HUES48 (cell line): ENCODE results near the gene CSF1R.
"Not testable (repeated sequence)": the region's sequence is repeated elsewhere in the genome, so short reads cannot be mapped to it uniquely, and the experiment has no call there.

Experiments used
- H3K27ac ChIP-seq: one replicate; pipeline ENCODE4 v1.7.0; 2013; ENCODE audit warnings: low read depth, low read length, inconsistent platforms
- H3K27me3 ChIP-seq: 2 replicates; pipeline ENCODE4 v1.6.1; 2013; ENCODE audit warnings: mild to moderate bottlenecking, low read length; ENCODE audit not compliant: control insufficient read depth, insufficient read depth
- H3K36me3 ChIP-seq: 2 replicates; pipeline ENCODE4 v1.6.1; 2013; ENCODE audit warnings: low read length; ENCODE audit not compliant: control insufficient read depth, insufficient read depth
- H3K4me1 ChIP-seq: 2 replicates; pipeline ENCODE4 v1.6.1; 2013; ENCODE audit warnings: mild to moderate bottlenecking, low read length; ENCODE audit not compliant: control insufficient read depth, insufficient read depth
- H3K4me3 ChIP-seq: 2 replicates; pipeline ENCODE4 v1.5.1; 2013; ENCODE audit warnings: mild to moderate bottlenecking, low read depth, low read length
- H3K9ac ChIP-seq: 2 replicates; pipeline ENCODE4 v1.6.1; 2013; ENCODE audit warnings: mild to moderate bottlenecking, low read depth, low read length, moderate library complexity
- H3K9me3 ChIP-seq: 2 replicates; pipeline ENCODE4 v1.6.1; 2013; ENCODE audit warnings: low read length; ENCODE audit not compliant: control insufficient read depth, insufficient read depth

The CSF1R gene

GRCh38 chr5:150035139-150035895, 51.0 kb downstream of the CSF1R start:
- Histone ChIP-seq H3K36me3 (peaks cover 91% of the 10 kb centered on the region), H3K4me3 (no peak overlapping the region), H3K9me3 (no peaks in the 10 kb centered on the region), H3K27ac (no peak overlapping the region), H3K4me1 (no peaks in the 10 kb centered on the region), H3K27me3 (no peaks in the 10 kb centered on the region), H3K9ac (no peak overlapping the region)

GRCh38 chr5:150034662-150035061, 51.7 kb downstream of the CSF1R start:
- no peak overlapping the region for H3K9ac ChIP-seq
- H3K4me3 ChIP-seq, result no peak overlapping the region
- H3K9me3 ChIP-seq, result no peaks in the 10 kb centered on the region
- no peak overlapping the region for H3K27ac ChIP-seq
- H3K4me1 ChIP-seq, result no peaks in the 10 kb centered on the region
- no peaks in the 10 kb centered on the region for H3K27me3 ChIP-seq
- H3K36me3 ChIP-seq, result peaks cover 95% of the 10 kb centered on the region

- Histone ChIP-seq H3K27ac (no peak overlapping the region), H3K9ac (no peak overlapping the region), H3K4me3 (no peak overlapping the region), H3K36me3 (peaks cover 95% of the 10 kb centered on the region), H3K4me1 (no peaks in the 10 kb centered on the region), H3K9me3 (no peaks in the 10 kb centered on the region), H3K27me3 (no peaks in the 10 kb centered on the region)
These were observed 53.0 kb downstream of the CSF1R start for GRCh38 chr5:150033334-150033733.

- not testable (repeated sequence) for H3K4me1 ChIP-seq, H3K4me3 ChIP-seq, H3K9ac ChIP-seq, H3K9me3 ChIP-seq, H3K27ac ChIP-seq, H3K27me3 ChIP-seq
- H3K36me3 ChIP-seq, result peaks cover 90% of the 10 kb centered on the region
These were observed 58.3 kb downstream of the CSF1R start for GRCh38 chr5:150028047-150028446.

GRCh38 chr5:150026682-150027172, 59.6 kb downstream of the CSF1R start:
- Histone ChIP-seq H3K4me3 (no peak overlapping the region), H3K9me3 (no peaks in the 10 kb centered on the region), H3K27me3 (no peaks in the 10 kb centered on the region), H3K36me3 (peaks cover 86% of the 10 kb centered on the region), H3K27ac (no peak overlapping the region), H3K9ac (no peak overlapping the region), H3K4me1 (peaks cover 8% of the 10 kb centered on the region; the same call in 1 of the 2 replicates)

GRCh38 chr5:150024346-150024984, 61.9 kb downstream of the CSF1R start:
- no peak overlapping the region for H3K27ac ChIP-seq
- peaks cover 87% of the 10 kb centered on the region for H3K36me3 ChIP-seq
- peaks cover 18% of the 10 kb centered on the region for H3K4me1 ChIP-seq
- no peaks in the 10 kb centered on the region for H3K27me3 ChIP-seq
- H3K4me3 ChIP-seq, result no peak overlapping the region
- no peak overlapping the region for H3K9ac ChIP-seq
- H3K9me3 ChIP-seq, result no peaks in the 10 kb centered on the region

GRCh38 chr5:150023136-150023535, 63.2 kb downstream of the CSF1R start:
- H3K27me3 ChIP-seq, result no peaks in the 10 kb centered on the region
- no peak overlapping the region for H3K4me3 ChIP-seq
- no peak overlapping the region for H3K9ac ChIP-seq
- peaks cover 18% of the 10 kb centered on the region for H3K4me1 ChIP-seq
- H3K36me3 ChIP-seq, result peaks cover 94% of the 10 kb centered on the region
- no peak overlapping the region for H3K27ac ChIP-seq
- H3K9me3 ChIP-seq, result no peaks in the 10 kb centered on the region

- H3K27ac ChIP-seq, result peak overlapping the region; percentile 93
- H3K4me1 ChIP-seq, result peaks cover 18% of the 10 kb centered on the region
- no peaks in the 10 kb centered on the region for H3K9me3 ChIP-seq
- peaks cover 95% of the 10 kb centered on the region for H3K36me3 ChIP-seq
- no peak overlapping the region for H3K9ac ChIP-seq
- no peaks in the 10 kb centered on the region for H3K27me3 ChIP-seq
- H3K4me3 ChIP-seq, result no peak overlapping the region
These were observed 63.7 kb downstream of the CSF1R start for GRCh38 chr5:150022681-150023080.

GRCh38 chr5:150022158-150022531, 64.2 kb downstream of the CSF1R start:
- Histone ChIP-seq H3K4me1 (peaks cover 18% of the 10 kb centered on the region), H3K9me3 (no peaks in the 10 kb centered on the region), H3K36me3 (peaks cover 95% of the 10 kb centered on the region), H3K4me3 (no peak overlapping the region), H3K9ac (no peak overlapping the region), H3K27ac (peak overlapping the region; percentile 93), H3K27me3 (no peaks in the 10 kb centered on the region)

GRCh38 chr5:150021491-150022157, 64.7 kb downstream of the CSF1R start:
- H3K9me3 ChIP-seq, result no peaks in the 10 kb centered on the region
- peaks cover 18% of the 10 kb centered on the region for H3K4me1 ChIP-seq
- peaks cover 93% of the 10 kb centered on the region for H3K36me3 ChIP-seq
- H3K9ac ChIP-seq, result 0 out of 2 replicates have a peak overlapping the region, but pooled peaks have one; percentile 2
- peak overlapping the region; percentile 93 for H3K27ac ChIP-seq
- 0 out of 2 replicates have a peak overlapping the region, but pooled peaks have one; percentile 23 for H3K4me3 ChIP-seq
- H3K27me3 ChIP-seq, result no peaks in the 10 kb centered on the region

GRCh38 chr5:150020249-150020648, 66.1 kb downstream of the CSF1R start:
- Histone ChIP-seq H3K4me3 (no peak overlapping the region), H3K4me1 (peaks cover 18% of the 10 kb centered on the region), H3K36me3 (peaks cover 92% of the 10 kb centered on the region), H3K9ac (no peak overlapping the region), H3K27me3 (no peaks in the 10 kb centered on the region), H3K9me3 (no peaks in the 10 kb centered on the region), H3K27ac (no peak overlapping the region)
